ENCODE data around the gene TMPRSS6. TPM values are rescaled to one million over a fixed set of nuclear protein-coding genes. Genes with fewer than 3 reads are reported as not detected.

Gene TMPRSS6
- total RNA-seq, 1 experiment from 2014 or later: not detected

- no peak overlapping the region for H3K4me3 Mint-ChIP-seq (ENCODE audit: low read depth, unreplicated experiment)
- peaks cover 86% of the 10 kb centered on the region for H3K27me3 Mint-ChIP-seq (ENCODE audit: unreplicated experiment)
- TF ChIP-seq, protein P1, sequence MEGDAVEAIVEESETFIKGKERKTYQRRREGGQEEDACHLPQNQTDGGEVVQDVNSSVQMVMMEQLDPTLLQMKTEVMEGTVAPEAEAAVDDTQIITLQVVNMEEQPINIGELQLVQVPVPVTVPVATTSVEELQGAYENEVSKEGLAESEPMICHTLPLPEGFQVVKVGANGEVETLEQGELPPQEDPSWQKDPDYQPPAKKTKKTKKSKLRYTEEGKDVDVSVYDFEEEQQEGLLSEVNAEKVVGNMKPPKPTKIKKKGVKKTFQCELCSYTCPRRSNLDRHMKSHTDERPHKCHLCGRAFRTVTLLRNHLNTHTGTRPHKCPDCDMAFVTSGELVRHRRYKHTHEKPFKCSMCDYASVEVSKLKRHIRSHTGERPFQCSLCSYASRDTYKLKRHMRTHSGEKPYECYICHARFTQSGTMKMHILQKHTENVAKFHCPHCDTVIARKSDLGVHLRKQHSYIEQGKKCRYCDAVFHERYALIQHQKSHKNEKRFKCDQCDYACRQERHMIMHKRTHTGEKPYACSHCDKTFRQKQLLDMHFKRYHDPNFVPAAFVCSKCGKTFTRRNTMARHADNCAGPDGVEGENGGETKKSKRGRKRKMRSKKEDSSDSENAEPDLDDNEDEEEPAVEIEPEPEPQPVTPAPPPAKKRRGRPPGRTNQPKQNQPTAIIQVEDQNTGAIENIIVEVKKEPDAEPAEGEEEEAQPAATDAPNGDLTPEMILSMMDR (IDR thresholded peaks at IDR 0.05; ENCODE audit: unreplicated experiment): no peak
- DNase-seq: no peak
- CTCF ChIA-PET: no interaction called here
- no TSS peak for BruUV-seq (replicated peaks)
- H3K27ac Mint-ChIP-seq (ENCODE audit: unreplicated experiment): no peak overlapping the region
- H3K9me3 Mint-ChIP-seq (ENCODE audit: low read depth, unreplicated experiment): no peaks in the 10 kb centered on the region
- no peaks in the 10 kb centered on the region for H3K4me1 Mint-ChIP-seq (ENCODE audit: low read depth, unreplicated experiment)
- intact Hi-C loops (cut with micrococcal nuclease; ENCODE audit: unreplicated experiment): no loop called here
- no peaks in the 10 kb centered on the region for H3K36me3 Mint-ChIP-seq (ENCODE audit: insufficient read depth, unreplicated experiment)
Measured at GRCh38 chr22:37138849-37139561, 29.5 kb upstream of the TMPRSS6 start.

DNA sequence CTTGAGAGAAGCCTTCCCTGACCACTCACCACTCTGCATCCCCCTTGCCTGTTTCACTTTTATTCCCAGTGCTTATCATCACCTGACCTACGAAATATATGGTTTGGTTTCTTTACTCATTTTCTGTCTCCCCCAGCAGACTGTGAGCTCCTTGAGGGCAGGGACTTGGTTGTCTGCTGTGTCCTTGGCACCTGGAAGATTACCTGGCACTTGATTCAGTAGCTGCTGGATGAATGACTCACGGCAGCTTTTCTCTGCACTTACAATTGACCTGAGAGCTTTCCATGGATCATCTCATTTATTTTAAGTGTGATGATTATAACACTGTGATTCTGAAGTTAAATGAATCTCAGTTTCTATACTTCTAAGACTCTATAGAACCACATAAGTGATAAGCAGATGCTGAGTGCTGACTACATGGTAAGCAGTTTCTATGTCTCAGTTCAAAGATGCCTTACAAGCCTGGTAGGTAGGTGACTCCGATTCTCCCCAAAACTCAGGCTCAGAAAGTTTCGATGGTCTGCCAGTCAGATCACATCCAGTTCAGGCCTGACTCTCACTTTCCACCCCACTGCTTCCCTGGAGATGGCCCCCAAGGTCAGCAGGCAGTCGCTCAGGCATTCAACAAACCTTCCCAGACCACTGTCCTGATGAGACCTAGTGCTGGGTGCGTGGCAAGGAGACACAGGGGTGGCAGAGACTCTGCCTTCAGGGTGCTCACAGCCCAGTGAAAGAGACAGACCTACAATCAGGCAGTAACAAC is 28.6 kb upstream of the TMPRSS6 start:
- CTCF ChIA-PET: interaction anchor here (1.0 kb wide), 1 partner anchor 12 kb away, joined by 5 read pairs; no protein-coding TSS in a partner anchor

GRCh38 chr22:37137131-37137530 is 27.6 kb upstream of the TMPRSS6 start:
- Mint-ChIP-seq H3K27ac (ENCODE audit: unreplicated experiment) (no peak overlapping the region), H3K4me1 (ENCODE audit: low read depth, unreplicated experiment) (no peaks in the 10 kb centered on the region), H3K27me3 (ENCODE audit: unreplicated experiment) (peaks cover 86% of the 10 kb centered on the region), H3K9me3 (ENCODE audit: low read depth, unreplicated experiment) (no peaks in the 10 kb centered on the region), H3K4me3 (ENCODE audit: low read depth, unreplicated experiment) (no peak overlapping the region), H3K36me3 (ENCODE audit: insufficient read depth, unreplicated experiment) (no peaks in the 10 kb centered on the region)
- TF ChIP-seq, protein P1 (IDR thresholded peaks at IDR 0.05; ENCODE audit: unreplicated experiment): no peak
- no peak for DNase-seq
- intact Hi-C loops (cut with micrococcal nuclease; ENCODE audit: unreplicated experiment): no loop called here
- BruUV-seq (replicated peaks): no TSS peak
- CTCF ChIA-PET: no interaction called here

More for the DNA sequence above, 28.6 kb upstream of the TMPRSS6 start:
- Mint-ChIP-seq H3K4me1 (ENCODE audit: low read depth, unreplicated experiment) (no peaks in the 10 kb centered on the region), H3K27ac (ENCODE audit: unreplicated experiment) (no peak overlapping the region), H3K4me3 (ENCODE audit: low read depth, unreplicated experiment) (no peak overlapping the region), H3K9me3 (ENCODE audit: low read depth, unreplicated experiment) (no peaks in the 10 kb centered on the region), H3K27me3 (ENCODE audit: unreplicated experiment) (peaks cover 86% of the 10 kb centered on the region), H3K36me3 (ENCODE audit: insufficient read depth, unreplicated experiment) (no peaks in the 10 kb centered on the region)
- no TSS peak for BruUV-seq (replicated peaks)
- TF ChIP-seq, protein P1 (IDR thresholded peaks at IDR 0.05; ENCODE audit: unreplicated experiment): no peak
- intact Hi-C loops (cut with micrococcal nuclease; ENCODE audit: unreplicated experiment): no loop called here
- no peak for DNase-seq

GRCh38 chr22:37135023-37135422 is 25.5 kb upstream of the TMPRSS6 start:
- CTCF ChIA-PET: no interaction called here
- Mint-ChIP-seq H3K4me3 (ENCODE audit: low read depth, unreplicated experiment) (no peak overlapping the region), H3K36me3 (ENCODE audit: insufficient read depth, unreplicated experiment) (no peaks in the 10 kb centered on the region), H3K9me3 (ENCODE audit: low read depth, unreplicated experiment) (no peaks in the 10 kb centered on the region), H3K4me1 (ENCODE audit: low read depth, unreplicated experiment) (peaks cover 3% of the 10 kb centered on the region), H3K27me3 (ENCODE audit: unreplicated experiment) (peaks cover 91% of the 10 kb centered on the region), H3K27ac (ENCODE audit: unreplicated experiment) (no peak overlapping the region)
- no TSS peak for BruUV-seq (replicated peaks)
- intact Hi-C loops (cut with micrococcal nuclease; ENCODE audit: unreplicated experiment): no loop called here
- TF ChIP-seq, protein P1 (IDR thresholded peaks at IDR 0.05; ENCODE audit: unreplicated experiment): no peak
- DNase-seq: no peak

Data from Calu3 (cell line).